GM12878 (cell line): Measurements from ENCODE around the gene MSI2.

Experiments used
- ASH2L ChIP-seq: fragments of 300-600, 200-600 bp; sonication (generic); IDR thresholded peaks from 2 replicates; pipeline ENCODE4 v1.6.1; 2017; ENCODE audit warnings: low read depth, mild to moderate bottlenecking, borderline replicate concordance
- EP300 ChIP-seq, 2 experiments: fragments of 150-350 bp in 1 of 2; IDR thresholded peaks; 2 replicates each; pipeline ENCODE4 v1.6.1; 2011 to 2012; ENCODE audit warnings: low read depth in 2 of 2, low read length in 2 of 2, borderline replicate concordance in 1 of 2, improper control_type of control experiment in 1 of 2, inconsistent platforms in 1 of 2; ENCODE audit not compliant: control insufficient read depth in 1 of 2
- POLR2AphosphoS5 ChIP-seq: IDR thresholded peaks from 2 replicates; pipeline ENCODE4 v1.6.1; 2011; ENCODE audit warnings: mild to moderate bottlenecking, low read length, inconsistent platforms
- TF ChIP-seq, protein P1 (sequence below): IDR thresholded peaks from 2 replicates; pipeline ENCODE4 v1.6.1; 2011; ENCODE audit warnings: low read depth, mild to moderate bottlenecking, low read length, moderate library complexity, borderline replicate concordance; ENCODE audit errors: extremely low read depth
- TF ChIP-seq, protein P2 (sequence below), 3 experiments: IDR thresholded peaks in 2 of 3; conservative IDR thresholded peaks in 1 of 3; 2 replicates each; pipeline ENCODE4 v1.5.1; 2011; ENCODE audit warnings: low read depth in 3 of 3, low read length in 3 of 3, mild to moderate bottlenecking in 3 of 3, control low read depth in 2 of 3, moderate library complexity in 2 of 3, inconsistent platforms in 1 of 3, mixed read lengths in 1 of 3; ENCODE audit not compliant: control insufficient read depth in 2 of 3, insufficient read depth in 1 of 3; ENCODE audit errors: extremely low read depth in 1 of 3
- TF ChIP-seq, protein P3 (sequence below): IDR thresholded peaks from 2 replicates; pipeline ENCODE4 v1.6.1; 2012; ENCODE audit warnings: mild to moderate bottlenecking, low read depth, low read length

DNA sequence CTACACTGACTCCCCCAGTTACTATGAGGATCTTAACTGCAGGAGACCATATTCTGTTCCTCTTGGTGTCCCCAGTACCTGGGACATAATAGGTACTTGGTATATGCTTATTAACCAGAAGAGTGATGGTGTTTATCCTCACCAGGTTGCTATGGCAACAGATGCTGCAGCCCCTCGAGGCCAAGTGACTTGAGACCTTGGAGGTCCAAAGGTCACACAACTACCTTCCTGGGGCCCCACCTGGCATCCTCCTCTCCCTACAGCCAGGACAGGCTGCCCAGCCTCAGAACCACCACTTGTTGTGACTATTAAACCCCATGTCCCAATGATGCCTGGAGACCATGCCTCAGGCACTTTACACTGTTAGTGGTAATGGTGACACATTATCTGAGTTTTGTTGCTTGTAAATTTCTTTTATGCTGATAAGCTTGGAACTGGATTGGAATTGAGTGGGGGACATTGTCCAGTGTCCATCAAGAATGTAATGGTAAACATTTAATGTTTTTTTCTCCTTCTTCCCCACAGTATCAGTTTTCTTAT is 299.4 kb downstream of the MSI2 start:
- TF ChIP-seq ASH2L (no peak), EP300 (IDR thresholded peaks at IDR 0.05; ENCODE audit: borderline replicate concordance in 1 of 2, control insufficient read depth in 1 of 2, low read depth in 2 of 2, low read length in 2 of 2) (no peak), POLR2AphosphoS5 (no peak)
- TF ChIP-seq, protein P1, sequence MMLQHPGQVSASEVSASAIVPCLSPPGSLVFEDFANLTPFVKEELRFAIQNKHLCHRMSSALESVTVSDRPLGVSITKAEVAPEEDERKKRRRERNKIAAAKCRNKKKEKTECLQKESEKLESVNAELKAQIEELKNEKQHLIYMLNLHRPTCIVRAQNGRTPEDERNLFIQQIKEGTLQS, result no peak
- TF ChIP-seq, protein P2, sequence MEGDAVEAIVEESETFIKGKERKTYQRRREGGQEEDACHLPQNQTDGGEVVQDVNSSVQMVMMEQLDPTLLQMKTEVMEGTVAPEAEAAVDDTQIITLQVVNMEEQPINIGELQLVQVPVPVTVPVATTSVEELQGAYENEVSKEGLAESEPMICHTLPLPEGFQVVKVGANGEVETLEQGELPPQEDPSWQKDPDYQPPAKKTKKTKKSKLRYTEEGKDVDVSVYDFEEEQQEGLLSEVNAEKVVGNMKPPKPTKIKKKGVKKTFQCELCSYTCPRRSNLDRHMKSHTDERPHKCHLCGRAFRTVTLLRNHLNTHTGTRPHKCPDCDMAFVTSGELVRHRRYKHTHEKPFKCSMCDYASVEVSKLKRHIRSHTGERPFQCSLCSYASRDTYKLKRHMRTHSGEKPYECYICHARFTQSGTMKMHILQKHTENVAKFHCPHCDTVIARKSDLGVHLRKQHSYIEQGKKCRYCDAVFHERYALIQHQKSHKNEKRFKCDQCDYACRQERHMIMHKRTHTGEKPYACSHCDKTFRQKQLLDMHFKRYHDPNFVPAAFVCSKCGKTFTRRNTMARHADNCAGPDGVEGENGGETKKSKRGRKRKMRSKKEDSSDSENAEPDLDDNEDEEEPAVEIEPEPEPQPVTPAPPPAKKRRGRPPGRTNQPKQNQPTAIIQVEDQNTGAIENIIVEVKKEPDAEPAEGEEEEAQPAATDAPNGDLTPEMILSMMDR (IDR thresholded peaks at IDR 0.05 in 2 of 3, conservative IDR thresholded peaks at IDR 0.05 in 1 of 3; ENCODE audit: control insufficient read depth in 2 of 3, extremely low read depth in 1 of 3, insufficient read depth in 1 of 3, low read depth in 3 of 3, low read length in 3 of 3), result no peak
- TF ChIP-seq, protein P3, sequence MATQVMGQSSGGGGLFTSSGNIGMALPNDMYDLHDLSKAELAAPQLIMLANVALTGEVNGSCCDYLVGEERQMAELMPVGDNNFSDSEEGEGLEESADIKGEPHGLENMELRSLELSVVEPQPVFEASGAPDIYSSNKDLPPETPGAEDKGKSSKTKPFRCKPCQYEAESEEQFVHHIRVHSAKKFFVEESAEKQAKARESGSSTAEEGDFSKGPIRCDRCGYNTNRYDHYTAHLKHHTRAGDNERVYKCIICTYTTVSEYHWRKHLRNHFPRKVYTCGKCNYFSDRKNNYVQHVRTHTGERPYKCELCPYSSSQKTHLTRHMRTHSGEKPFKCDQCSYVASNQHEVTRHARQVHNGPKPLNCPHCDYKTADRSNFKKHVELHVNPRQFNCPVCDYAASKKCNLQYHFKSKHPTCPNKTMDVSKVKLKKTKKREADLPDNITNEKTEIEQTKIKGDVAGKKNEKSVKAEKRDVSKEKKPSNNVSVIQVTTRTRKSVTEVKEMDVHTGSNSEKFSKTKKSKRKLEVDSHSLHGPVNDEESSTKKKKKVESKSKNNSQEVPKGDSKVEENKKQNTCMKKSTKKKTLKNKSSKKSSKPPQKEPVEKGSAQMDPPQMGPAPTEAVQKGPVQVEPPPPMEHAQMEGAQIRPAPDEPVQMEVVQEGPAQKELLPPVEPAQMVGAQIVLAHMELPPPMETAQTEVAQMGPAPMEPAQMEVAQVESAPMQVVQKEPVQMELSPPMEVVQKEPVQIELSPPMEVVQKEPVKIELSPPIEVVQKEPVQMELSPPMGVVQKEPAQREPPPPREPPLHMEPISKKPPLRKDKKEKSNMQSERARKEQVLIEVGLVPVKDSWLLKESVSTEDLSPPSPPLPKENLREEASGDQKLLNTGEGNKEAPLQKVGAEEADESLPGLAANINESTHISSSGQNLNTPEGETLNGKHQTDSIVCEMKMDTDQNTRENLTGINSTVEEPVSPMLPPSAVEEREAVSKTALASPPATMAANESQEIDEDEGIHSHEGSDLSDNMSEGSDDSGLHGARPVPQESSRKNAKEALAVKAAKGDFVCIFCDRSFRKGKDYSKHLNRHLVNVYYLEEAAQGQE, result no peak
